GM21367 (cell line): ENCODE results near the gene RTN4R.
"Not testable (repeated sequence)": the region's sequence is repeated elsewhere in the genome, so short reads cannot be mapped to it uniquely, and the experiment has no call there.

Experiments used
- ATAC-seq: cut with Tn5 transposase; IDR thresholded peaks from one replicate; pipeline ENCODE4 v1.9.1; 2021; ENCODE audit not compliant: unreplicated experiment

Gene RTN4R

GRCh38 chr22:20305894-20306645 is 38.0 kb upstream of the RTN4R start:
- no peak for ATAC-seq

- ATAC-seq, result not testable (repeated sequence)
These were observed 37.2 kb upstream of the RTN4R start for GRCh38 chr22:20305230-20305893.

- ATAC-seq, result no peak
These were observed 36.5 kb upstream of the RTN4R start for GRCh38 chr22:20304646-20305045.

GRCh38 chr22:20303229-20303534 is 35.1 kb upstream of the RTN4R start:
- ATAC-seq, result not testable (repeated sequence)

- no peak for ATAC-seq
These were observed 34.5 kb upstream of the RTN4R start for GRCh38 chr22:20302438-20303228.

GRCh38 chr22:20299746-20300136 is 31.6 kb upstream of the RTN4R start:
- ATAC-seq, result no peak

- no peak for ATAC-seq
These were observed 31.0 kb upstream of the RTN4R start for GRCh38 chr22:20298803-20299745.

GRCh38 chr22:20298110-20298802 is 30.1 kb upstream of the RTN4R start:
- no peak for ATAC-seq

GRCh38 chr22:20297414-20298109 is 29.4 kb upstream of the RTN4R start:
- no peak for ATAC-seq

- ATAC-seq, result no peak
These were observed 28.5 kb upstream of the RTN4R start for GRCh38 chr22:20296598-20296997.

- no peak for ATAC-seq
These were observed 27.3 kb upstream of the RTN4R start for GRCh38 chr22:20295262-20296064.

- no peak for ATAC-seq
These were observed 24.6 kb upstream of the RTN4R start for GRCh38 chr22:20292673-20293232.

GRCh38 chr22:20292108-20292507 is 24.0 kb upstream of the RTN4R start:
- ATAC-seq, result no peak

- ATAC-seq, result no peak
These were observed 23.5 kb upstream of the RTN4R start for GRCh38 chr22:20291604-20292063.

- ATAC-seq, result no peak
These were observed 23.1 kb upstream of the RTN4R start for GRCh38 chr22:20291249-20291586.

- ATAC-seq, result no peak
These were observed 22.6 kb upstream of the RTN4R start for GRCh38 chr22:20290578-20291248.

GRCh38 chr22:20290045-20290392 is 21.9 kb upstream of the RTN4R start:
- no peak for ATAC-seq
